OCI-LY1 (cell line): ENCODE data around the gene ALOX5AP.

Experiments
- H2AFZ ChIP-seq: fragments of 200-600 bp; sonication (generic), shearing (Covaris generic); 2 replicates; pipeline ENCODE4 v1.6.0; 2014; ENCODE audit warnings: antibody characterized with exemption, mild to moderate bottlenecking, low read length
- H3F3A ChIP-seq: fragments of 200-600 bp; sonication (generic), shearing (Covaris generic); 2 replicates; pipeline ENCODE4 v1.6.0; 2014; ENCODE audit warnings: mild to moderate bottlenecking, antibody characterized with exemption, low read length, moderate library complexity; ENCODE audit not compliant: insufficient read depth
- H3K27ac ChIP-seq: fragments of 200-600 bp; sonication (generic); 2 replicates; pipeline ENCODE4 v1.5.1; 2014; ENCODE audit warnings: low read length, mixed run types, mild to moderate bottlenecking, low read depth; ENCODE audit not compliant: poor library complexity, severe bottlenecking
- H3K27me3 ChIP-seq: fragments of 200-600 bp; sonication (generic); 2 replicates; pipeline ENCODE4 v1.6.0; 2014; ENCODE audit warnings: antibody characterized with exemption, mild to moderate bottlenecking, low read length, moderate library complexity; ENCODE audit not compliant: insufficient read depth
- H3K36me3 ChIP-seq: fragments of 200-600 bp; sonication (generic); 2 replicates; pipeline ENCODE4 v1.6.1; 2014; ENCODE audit warnings: mild to moderate bottlenecking, antibody characterized with exemption, low read length, moderate library complexity, mixed read lengths; ENCODE audit not compliant: insufficient read depth
- H3K4me1 ChIP-seq: fragments of 200-600 bp; sonication (generic); 2 replicates; pipeline ENCODE4 v1.5.1; 2014; ENCODE audit warnings: mild to moderate bottlenecking, low read length, moderate library complexity; ENCODE audit not compliant: insufficient read depth, severe bottlenecking
- H3K4me2 ChIP-seq: fragments of 200-600 bp; sonication (generic), shearing (Covaris generic); 2 replicates; pipeline ENCODE4 v1.6.1; 2014; ENCODE audit warnings: low read length
- H3K4me3 ChIP-seq: fragments of 200-600 bp; sonication (generic); 2 replicates; pipeline ENCODE4 v1.5.1; 2014; ENCODE audit warnings: low read length, low read depth, mild to moderate bottlenecking, mixed read lengths; ENCODE audit not compliant: poor library complexity, severe bottlenecking
- H3K79me2 ChIP-seq: fragments of 200-600 bp; shearing (Covaris generic); 2 replicates; pipeline ENCODE4 v1.6.1; 2016; ENCODE audit warnings: mixed run types, low read length, mixed read lengths; ENCODE audit not compliant: insufficient read depth
- H3K9ac ChIP-seq: fragments of 200-600 bp; sonication (generic), shearing (Covaris generic); 2 replicates; pipeline ENCODE4 v1.6.1; 2014; ENCODE audit warnings: mild to moderate bottlenecking, low read length, mixed read lengths
- H3K9me2 ChIP-seq: fragments of 200-600 bp; sonication (generic), shearing (Covaris generic); 2 replicates; pipeline ENCODE4 v1.6.1; 2014; ENCODE audit warnings: low read depth, mild to moderate bottlenecking, low read length, mixed read lengths
- H3K9me3 ChIP-seq: fragments of 200-600 bp; shearing (Covaris generic); 2 replicates; pipeline ENCODE4 v1.6.1; 2014; ENCODE audit warnings: low read length, mixed read lengths
- H4K20me1 ChIP-seq: fragments of 200-600 bp; sonication (generic), shearing (Covaris generic); 2 replicates; pipeline ENCODE4 v1.6.0; 2016; ENCODE audit warnings: mild to moderate bottlenecking, low read length; ENCODE audit not compliant: insufficient read depth
- CTCF ChIP-seq: fragments of 200-600 bp; sonication (generic), shearing (Covaris generic); IDR thresholded peaks from 2 replicates; pipeline ENCODE4 v1.5.1; 2017; ENCODE audit warnings: mild to moderate bottlenecking, antibody characterized with exemption, low read length, moderate library complexity, mixed read lengths
- EZH2 ChIP-seq: fragments of 200-600 bp; sonication (generic), shearing (Covaris generic); IDR thresholded peaks from 2 replicates; pipeline ENCODE4 v1.8.0; 2017; ENCODE audit warnings: borderline replicate concordance, mixed run types, mild to moderate bottlenecking, antibody characterized with exemption, low read length, moderate library complexity, mixed read lengths

Gene ALOX5AP

GRCh38 chr13:30710442-30710841 is 24.9 kb upstream of the ALOX5AP start:
- H3K4me1 ChIP-seq: no peaks in the 10 kb centered on the region
- H2AFZ ChIP-seq: no peak overlapping the region
- H3F3A ChIP-seq: no peaks in the 10 kb centered on the region
- H3K4me2 ChIP-seq: no peak overlapping the region
- H3K36me3 ChIP-seq: no peaks in the 10 kb centered on the region
- H3K27me3 ChIP-seq: 0 out of 2 replicates have a peak, but pooled peaks cover 4% of the 10 kb centered on the region
- H3K4me3 ChIP-seq: no peak overlapping the region
- no peaks in the 10 kb centered on the region for H3K9me3 ChIP-seq
- H3K27ac ChIP-seq: no peak overlapping the region
- no peaks in the 10 kb centered on the region for H3K79me2 ChIP-seq
- no peaks in the 10 kb centered on the region for H4K20me1 ChIP-seq
- no peak overlapping the region for H3K9ac ChIP-seq
- TF ChIP-seq CTCF (no peak), EZH2 (no peak)
- H3K9me2 ChIP-seq: no peaks in the 10 kb centered on the region

- no peak overlapping the region for H3K4me3 ChIP-seq
- H3F3A ChIP-seq: no peaks in the 10 kb centered on the region
- no peak overlapping the region for H3K27ac ChIP-seq
- H3K9me2 ChIP-seq: no peaks in the 10 kb centered on the region
- no peaks in the 10 kb centered on the region for H3K79me2 ChIP-seq
- H2AFZ ChIP-seq: no peak overlapping the region
- no peaks in the 10 kb centered on the region for H3K36me3 ChIP-seq
- H3K27me3 ChIP-seq: no peaks in the 10 kb centered on the region
- H4K20me1 ChIP-seq: no peaks in the 10 kb centered on the region
- no peaks in the 10 kb centered on the region for H3K4me1 ChIP-seq
- H3K9me3 ChIP-seq: no peaks in the 10 kb centered on the region
- no peak overlapping the region for H3K4me2 ChIP-seq
- H3K9ac ChIP-seq: no peak overlapping the region
- TF ChIP-seq EZH2 (no peak), CTCF (no peak)
Observed at GRCh38 chr13:30711375-30711774, 24.0 kb upstream of the ALOX5AP start.

- no peaks in the 10 kb centered on the region for H3K4me1 ChIP-seq
- TF ChIP-seq CTCF (no peak), EZH2 (no peak)
- H3K9ac ChIP-seq: no peak overlapping the region
- no peaks in the 10 kb centered on the region for H3K79me2 ChIP-seq
- H3K36me3 ChIP-seq: no peaks in the 10 kb centered on the region
- no peaks in the 10 kb centered on the region for H3K9me2 ChIP-seq
- no peaks in the 10 kb centered on the region for H3K27me3 ChIP-seq
- H3K9me3 ChIP-seq: no peaks in the 10 kb centered on the region
- H3F3A ChIP-seq: no peaks in the 10 kb centered on the region
- no peak overlapping the region for H3K27ac ChIP-seq
- H3K4me3 ChIP-seq: no peak overlapping the region
- H2AFZ ChIP-seq: no peak overlapping the region
- no peaks in the 10 kb centered on the region for H4K20me1 ChIP-seq
- no peak overlapping the region for H3K4me2 ChIP-seq
Observed at GRCh38 chr13:30711837-30712236, 23.5 kb upstream of the ALOX5AP start.
